SJSA1 (cell line): ENCODE data around the gene DDX19B. TPM values are rescaled to one million over a fixed set of nuclear protein-coding genes. Genes with fewer than 3 reads are reported as not detected.
"Not testable (repeated sequence)": the region's sequence is repeated elsewhere in the genome, so short reads cannot be mapped to it uniquely, and the experiment has no call there.

ENCODE experiments used
- DNase-seq, 2 experiments: peaks; one replicate each; pipeline ENCODE4 v3.0.0-alpha.2; 2015 to 2020; ENCODE audit warnings: low spot score in 2 of 2, low read depth in 1 of 2
- H3K27ac ChIP-seq: fragments of 250-450 bp; sonication (Bioruptor Pico); 2 replicates; pipeline ENCODE4 v1.5.1; 2020; ENCODE audit warnings: mild to moderate bottlenecking, moderate library complexity
- H3K27me3 ChIP-seq: fragments of 250-450 bp; sonication (Bioruptor Pico); replicated peaks from 2 replicates; pipeline ENCODE4 v1.5.1; 2020; ENCODE audit warnings: mild to moderate bottlenecking, moderate library complexity
- H3K36me3 ChIP-seq: fragments of 250-450 bp; sonication (Bioruptor Pico); 2 replicates; pipeline ENCODE4 v1.5.1; 2020; ENCODE audit warnings: mild to moderate bottlenecking
- H3K4me1 ChIP-seq: fragments of 250-450 bp; sonication (Bioruptor Pico); replicated peaks from 2 replicates; pipeline ENCODE4 v1.6.1; 2021; ENCODE audit warnings: mild to moderate bottlenecking
- H3K4me3 ChIP-seq: fragments of 250-450 bp; sonication (Bioruptor Pico); 2 replicates; pipeline ENCODE4 v1.5.1; 2020; ENCODE audit warnings: mild to moderate bottlenecking
- H3K9me3 ChIP-seq: fragments of 250-450 bp; sonication (Bioruptor Pico); replicated peaks from 2 replicates; pipeline ENCODE4 v1.5.1; 2020; ENCODE audit warnings: mild to moderate bottlenecking
- total RNA-seq: library from RNA; depleted of rRNA; stranded (reverse); fragments of >200 nt; shearing (Covaris generic); gene quantifications from 2 replicates; pipeline ENCODE4 v1.2.3, GENCODE V29; 2014

DDX19B gene
- total RNA-seq, 1 experiment from 2014 or later, result 39.6 TPM

DNA sequence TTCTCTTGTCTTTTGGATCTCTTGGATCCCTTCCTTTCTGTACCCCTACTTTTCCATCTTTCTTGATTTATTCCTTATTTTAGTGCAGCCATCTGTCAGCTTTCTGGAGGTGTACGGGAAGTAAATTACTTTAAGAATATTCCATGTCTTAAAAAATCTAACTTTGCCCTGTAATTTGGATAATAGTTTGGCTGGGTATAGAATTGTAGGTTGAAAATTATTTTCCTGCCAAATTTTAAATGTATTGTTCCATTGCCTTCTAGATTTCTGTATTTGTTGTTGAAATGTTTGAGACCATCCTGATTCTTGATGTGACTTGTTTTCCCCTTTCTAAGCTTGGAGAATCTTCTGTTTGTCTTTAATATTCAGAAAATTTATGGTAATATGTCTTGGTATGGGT, 2.1 kb downstream of the DDX19B start:
- DNase-seq, result no peak
- H3K4me3 ChIP-seq, result no peak overlapping the region
- peaks cover 24% of the 10 kb centered on the region for H3K36me3 ChIP-seq

DNA sequence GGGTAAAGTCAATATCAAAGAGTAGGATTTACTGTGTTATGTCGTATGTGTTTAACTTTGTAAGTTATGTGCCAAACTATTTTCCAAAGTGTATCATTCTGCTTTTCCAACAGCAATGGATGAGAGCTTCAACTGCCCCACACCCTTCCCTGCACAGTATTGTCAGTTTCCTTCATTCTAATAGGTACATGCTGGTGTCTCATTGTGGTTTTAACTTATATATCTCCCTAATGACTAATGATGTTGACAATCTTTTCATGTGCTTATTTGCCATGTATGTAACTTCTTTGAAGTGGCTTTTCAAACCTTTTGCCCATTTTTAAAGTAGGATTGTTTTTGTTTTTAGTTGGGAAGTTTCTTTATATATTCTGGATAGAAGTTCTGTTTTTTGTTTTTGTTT, 3.8 kb downstream of the DDX19B start:
- DNase-seq, result peak in 1 of 2 experiments; percentile 21
- peaks cover 9% of the 10 kb centered on the region for H3K4me1 ChIP-seq

More for the DNA sequence above, 2.1 kb downstream of the DDX19B start:
- Histone ChIP-seq H3K4me1 (peaks cover 9% of the 10 kb centered on the region), H3K27me3 (no peaks in the 10 kb centered on the region), H3K9me3 (peaks cover 6% of the 10 kb centered on the region), H3K27ac (no peak overlapping the region)

DNA sequence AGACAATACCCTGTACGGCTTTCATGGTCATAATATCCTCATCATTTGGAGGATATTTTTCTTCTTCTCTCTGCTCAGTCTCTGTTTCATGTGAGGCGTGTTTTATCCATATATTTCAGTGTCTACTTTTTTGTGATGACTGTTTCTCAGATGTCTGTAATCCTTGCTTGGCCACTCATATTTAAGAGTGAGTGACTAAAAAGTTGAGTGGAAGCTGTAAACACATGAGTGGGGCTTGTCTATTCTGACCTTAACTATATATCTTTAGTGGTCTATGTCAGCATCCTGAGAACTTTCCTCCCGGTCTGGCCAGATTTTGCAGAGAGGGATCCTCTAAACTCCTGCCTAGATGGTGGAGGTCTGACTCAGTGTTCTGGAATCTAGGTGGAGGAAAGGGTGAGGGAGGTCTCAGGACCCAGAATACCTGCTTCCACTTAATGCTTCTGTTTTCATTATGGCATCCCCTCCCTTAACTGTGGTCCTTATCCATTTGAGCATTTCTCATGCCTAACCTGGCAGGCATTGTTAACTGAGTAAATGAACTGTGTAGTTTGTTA, 6.0 kb downstream of the DDX19B start:
- Histone ChIP-seq H3K36me3 (peaks cover 22% of the 10 kb centered on the region), H3K9me3 (peaks cover 6% of the 10 kb centered on the region), H3K27me3 (no peaks in the 10 kb centered on the region), H3K4me3 (no peak overlapping the region), H3K4me1 (0 out of 2 replicates have a peak, but pooled peaks cover 4% of the 10 kb centered on the region), H3K27ac (no peak overlapping the region)
- no peak for DNase-seq

More for the DNA sequence above, 3.8 kb downstream of the DDX19B start:
- Histone ChIP-seq H3K27me3 (no peaks in the 10 kb centered on the region), H3K9me3 (peaks cover 6% of the 10 kb centered on the region), H3K27ac (no peak overlapping the region), H3K4me3 (no peak overlapping the region), H3K36me3 (peaks cover 25% of the 10 kb centered on the region)

DNA sequence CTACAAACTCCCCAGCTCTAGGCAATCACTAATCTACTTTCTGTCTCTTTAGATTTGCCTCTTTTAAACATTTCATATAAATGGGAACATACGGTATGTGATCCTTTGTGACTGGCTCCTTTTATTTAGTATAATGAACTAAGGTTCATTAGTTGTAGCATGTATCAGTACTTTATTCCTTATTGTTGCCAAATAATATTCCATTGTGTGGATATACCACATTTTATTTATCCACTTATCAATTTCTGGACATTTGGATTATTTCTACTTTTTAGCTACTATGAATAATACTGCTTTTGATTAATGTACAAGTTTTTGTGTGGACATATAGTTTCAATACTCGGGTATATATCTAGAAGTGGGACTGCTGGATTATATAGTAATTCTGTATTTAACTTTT, 7.9 kb downstream of the DDX19B start:
- Histone ChIP-seq H3K9me3 (no peaks in the 10 kb centered on the region), H3K36me3 (peaks cover 7% of the 10 kb centered on the region; the same call in 1 of the 2 replicates), H3K27me3 (no peaks in the 10 kb centered on the region), H3K4me1 (0 out of 2 replicates have a peak, but pooled peaks cover 4% of the 10 kb centered on the region), H3K27ac (no peak overlapping the region), H3K4me3 (no peak overlapping the region)
- no peak for DNase-seq

DNA sequence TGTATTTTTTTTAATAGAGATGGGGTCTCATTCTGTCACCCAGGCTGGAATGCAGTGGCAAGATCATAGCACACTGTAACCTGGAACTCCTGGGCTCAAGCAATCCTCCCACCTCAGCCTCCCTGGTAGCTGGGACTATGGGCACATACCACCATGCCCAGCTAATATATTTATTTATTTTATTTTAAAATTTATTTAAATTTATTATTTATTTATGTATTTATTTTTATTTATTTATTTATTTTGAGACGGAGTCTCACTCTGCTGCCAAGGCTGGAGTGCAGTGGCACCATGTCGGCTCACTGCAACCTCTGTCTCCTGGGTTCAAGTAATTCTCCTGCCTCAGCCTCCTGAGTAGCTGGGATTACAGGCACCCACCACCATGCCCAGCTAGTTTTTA, 8.7 kb downstream of the DDX19B start:
- not testable (repeated sequence) for H3K4me3 ChIP-seq, H3K9me3 ChIP-seq, H3K4me1 ChIP-seq, H3K27ac ChIP-seq, H3K36me3 ChIP-seq, H3K27me3 ChIP-seq, DNase-seq

DNA sequence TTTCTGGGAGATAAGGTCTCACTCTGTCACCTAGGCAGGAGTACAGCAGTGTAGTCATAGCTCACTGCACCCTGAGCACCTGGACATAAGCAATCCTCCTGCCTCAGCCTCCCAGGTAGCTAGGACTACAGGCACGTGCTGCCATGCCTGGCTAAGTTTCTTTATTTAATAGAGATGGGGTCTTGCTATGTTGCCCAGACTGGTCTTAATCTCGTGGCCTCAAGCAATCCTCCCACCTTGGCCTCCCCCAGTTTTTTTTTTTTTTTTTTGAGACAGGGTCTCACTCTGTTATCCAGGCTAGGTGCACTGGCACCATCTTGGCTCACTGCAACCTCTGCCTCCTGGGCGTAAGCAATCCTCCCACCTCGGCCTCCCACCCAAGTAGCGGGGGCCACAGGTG, 21.1 kb downstream of the DDX19B start:
- Histone ChIP-seq H3K4me1 (no peaks in the 10 kb centered on the region), H3K4me3 (no peak overlapping the region), H3K27ac (no peak overlapping the region), H3K27me3 (no peaks in the 10 kb centered on the region), H3K9me3 (no peaks in the 10 kb centered on the region), H3K36me3 (peaks cover 40% of the 10 kb centered on the region)
- no peak for DNase-seq

DNA sequence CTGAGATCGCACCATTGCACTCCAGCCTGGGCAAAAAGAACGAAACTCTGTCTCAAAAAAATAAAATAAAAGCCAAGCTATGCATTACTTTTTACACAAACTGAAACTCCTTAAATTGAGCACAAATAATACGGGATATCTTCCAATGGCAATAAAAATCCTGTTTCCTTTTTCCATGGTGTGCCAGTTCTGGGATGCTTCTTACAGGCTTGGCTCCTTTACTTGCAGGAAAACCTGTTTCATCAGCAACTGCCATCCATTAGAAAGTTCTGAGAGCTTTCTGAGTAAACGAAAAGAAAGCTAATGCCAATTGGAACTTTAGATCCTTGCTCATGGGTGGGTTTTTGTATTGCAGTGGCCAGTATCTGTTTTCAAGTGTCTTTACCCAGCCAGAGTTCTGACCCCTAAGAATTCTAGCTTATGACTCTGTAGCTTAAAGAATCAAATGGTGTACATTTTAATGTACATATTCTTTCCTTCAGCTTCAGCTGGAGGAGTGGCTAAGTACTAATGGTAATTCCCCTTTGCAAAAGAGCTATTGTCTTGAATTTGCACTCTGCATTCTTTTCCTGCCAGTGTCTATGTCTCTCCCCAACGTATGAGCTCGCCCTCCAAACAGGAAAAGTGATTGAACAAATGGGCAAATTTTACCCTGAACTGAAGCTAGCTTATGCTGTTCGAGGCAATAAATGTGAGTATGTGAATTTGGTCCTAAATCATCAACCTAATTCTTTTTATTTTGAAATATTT, 26.2 kb downstream of the DDX19B start:
- H3K36me3 ChIP-seq, result peaks cover 34% of the 10 kb centered on the region
- H3K4me3 ChIP-seq, result no peak overlapping the region
- H3K27ac ChIP-seq, result no peak overlapping the region
- H3K9me3 ChIP-seq, result no peaks in the 10 kb centered on the region
- no peaks in the 10 kb centered on the region for H3K4me1 ChIP-seq
- H3K27me3 ChIP-seq, result no peaks in the 10 kb centered on the region
- DNase-seq, result no peak

DNA sequence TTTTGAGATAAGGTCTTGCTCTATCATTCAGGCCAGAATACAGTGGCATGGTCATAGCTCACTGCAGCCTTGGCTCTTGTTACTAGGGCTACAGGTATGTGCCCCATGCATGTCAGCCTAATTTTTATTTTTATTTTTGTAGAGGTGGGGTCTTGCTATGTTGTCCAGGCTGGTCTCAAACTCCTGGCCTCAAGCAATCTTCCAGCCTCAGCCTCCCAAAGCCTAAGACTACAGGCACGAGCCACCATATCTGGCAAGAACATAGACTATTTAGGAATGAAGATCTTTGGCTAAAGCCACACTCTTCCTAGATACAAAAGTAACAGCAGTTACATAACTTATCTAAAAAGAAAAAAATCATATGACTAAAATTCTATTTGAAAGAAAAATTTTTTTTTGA, 32.1 kb downstream of the DDX19B start:
- H3K9me3 ChIP-seq, result no peaks in the 10 kb centered on the region
- H3K4me1 ChIP-seq, result no peaks in the 10 kb centered on the region

DNA sequence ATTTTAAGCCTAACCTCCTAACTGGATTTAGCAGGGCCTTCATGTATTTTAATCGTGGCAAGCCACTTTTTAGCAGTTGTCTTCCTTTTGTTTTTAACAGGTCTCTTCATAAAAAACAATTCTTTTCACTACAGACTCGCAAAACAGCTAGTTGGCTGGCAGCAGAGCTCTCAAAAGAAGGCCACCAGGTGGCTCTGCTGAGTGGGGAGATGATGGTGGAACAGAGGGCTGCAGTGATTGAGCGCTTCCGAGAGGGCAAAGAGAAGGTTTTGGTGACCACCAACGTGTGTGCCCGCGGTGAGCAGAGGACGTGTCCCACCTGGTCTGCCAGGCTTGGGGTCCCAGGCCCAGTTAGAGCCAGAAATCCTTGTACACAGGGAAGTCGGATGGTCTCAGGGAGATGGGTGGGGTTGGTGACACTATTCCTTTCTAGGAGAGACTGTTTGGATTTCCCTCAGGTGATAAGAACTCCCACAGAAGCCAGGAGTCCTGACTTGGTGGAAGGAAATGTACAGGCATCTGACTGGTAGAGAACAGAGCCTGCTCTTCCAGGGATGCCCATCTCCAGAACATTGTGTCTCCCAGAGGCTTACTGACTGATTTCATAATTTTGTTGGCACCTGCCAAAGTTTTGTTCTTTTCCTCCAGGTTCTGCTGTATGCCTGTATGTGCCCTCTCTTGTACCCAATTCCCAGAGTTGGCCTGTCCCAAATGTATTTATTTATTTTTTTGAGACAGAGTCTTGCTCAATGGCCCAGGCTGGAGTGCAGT, 32.8 kb downstream of the DDX19B start:
- no peaks in the 10 kb centered on the region for H3K9me3 ChIP-seq
- H3K27me3 ChIP-seq, result no peaks in the 10 kb centered on the region
- H3K36me3 ChIP-seq, result peaks cover 58% of the 10 kb centered on the region
- no peak overlapping the region for H3K4me3 ChIP-seq
- DNase-seq, result peak in 1 of 2 experiments; percentile 23
- no peak overlapping the region for H3K27ac ChIP-seq
- no peaks in the 10 kb centered on the region for H3K4me1 ChIP-seq

More for the DNA sequence above, 32.1 kb downstream of the DDX19B start:
- no peak overlapping the region for H3K4me3 ChIP-seq
- peaks cover 57% of the 10 kb centered on the region for H3K36me3 ChIP-seq
- H3K27ac ChIP-seq, result no peak overlapping the region
- no peak for DNase-seq
- no peaks in the 10 kb centered on the region for H3K27me3 ChIP-seq

DNA sequence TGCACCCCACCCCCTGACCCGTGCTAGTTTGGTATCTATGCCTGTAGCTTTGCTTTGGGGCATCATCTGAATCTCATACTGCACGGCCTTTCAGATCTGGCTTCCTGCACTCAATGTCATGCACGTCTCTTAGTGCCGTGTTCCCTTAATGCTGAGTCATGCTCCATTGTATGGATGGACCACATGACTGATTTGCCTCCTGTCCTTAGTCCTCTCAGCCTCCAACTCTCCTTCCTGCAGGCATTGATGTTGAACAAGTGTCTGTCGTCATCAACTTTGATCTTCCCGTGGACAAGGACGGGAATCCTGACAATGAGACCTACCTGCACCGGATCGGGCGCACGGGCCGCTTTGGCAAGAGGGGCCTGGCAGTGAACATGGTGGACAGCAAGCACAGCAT, 33.7 kb downstream of the DDX19B start:
- H3K27me3 ChIP-seq, H3K27ac ChIP-seq, H3K9me3 ChIP-seq, DNase-seq, H3K4me3 ChIP-seq, H3K4me1 ChIP-seq: not testable (repeated sequence)
- peaks cover 52% of the 10 kb centered on the region for H3K36me3 ChIP-seq

DNA sequence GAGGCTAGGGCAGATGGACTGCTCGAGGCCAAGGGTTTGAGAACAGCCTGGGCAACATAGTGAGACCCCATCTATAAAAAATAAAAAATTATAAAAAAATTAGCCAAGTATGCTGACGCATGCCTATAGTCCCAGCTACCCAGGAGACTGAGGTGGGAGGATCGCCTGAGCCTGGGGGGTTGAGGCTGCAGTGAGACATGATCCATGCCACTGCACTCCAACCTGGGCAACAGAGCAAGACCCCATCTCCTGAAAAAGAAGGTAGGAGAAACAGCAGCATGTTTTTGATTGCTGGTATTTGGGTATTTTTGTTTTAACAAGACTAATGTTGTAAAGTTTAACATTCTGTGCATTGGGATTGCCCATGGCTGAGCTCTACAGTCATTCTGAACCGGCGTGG, 38.8 kb downstream of the DDX19B start:
- Histone ChIP-seq H3K27me3 (no peaks in the 10 kb centered on the region), H3K9me3 (no peaks in the 10 kb centered on the region), H3K4me1 (no peaks in the 10 kb centered on the region), H3K4me3 (no peak overlapping the region), H3K27ac (no peak overlapping the region), H3K36me3 (peaks cover 42% of the 10 kb centered on the region)
- DNase-seq, result no peak

DNA sequence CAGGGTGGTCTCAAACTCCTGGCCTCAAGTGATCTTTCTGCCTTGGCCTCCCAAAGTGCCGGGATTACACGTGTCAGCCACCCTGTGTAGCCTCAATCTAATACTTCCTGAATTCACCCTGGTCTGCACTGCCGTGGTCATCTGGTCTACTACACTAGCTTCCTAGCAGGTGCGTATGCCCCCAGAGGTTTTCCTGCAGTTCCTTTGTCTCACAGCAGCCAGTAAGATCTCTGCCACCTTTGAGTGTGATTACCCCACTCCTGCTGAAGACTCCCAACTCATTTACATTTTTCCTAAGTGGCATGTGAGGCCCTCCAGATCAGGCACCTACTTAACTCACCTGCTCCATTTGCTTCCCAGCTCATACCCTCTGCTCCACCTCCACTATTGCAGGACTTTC, 42.6 kb downstream of the DDX19B start:
- peaks cover 12% of the 10 kb centered on the region; the same call in 1 of the 2 replicates for H3K36me3 ChIP-seq
- H3K27me3 ChIP-seq, result no peaks in the 10 kb centered on the region
- no peaks in the 10 kb centered on the region for H3K9me3 ChIP-seq
- no peak overlapping the region for H3K27ac ChIP-seq
- no peak overlapping the region for H3K4me3 ChIP-seq
- H3K4me1 ChIP-seq, result peaks cover 4% of the 10 kb centered on the region; the same call in 1 of the 2 replicates
- DNase-seq, result no peak

DNA sequence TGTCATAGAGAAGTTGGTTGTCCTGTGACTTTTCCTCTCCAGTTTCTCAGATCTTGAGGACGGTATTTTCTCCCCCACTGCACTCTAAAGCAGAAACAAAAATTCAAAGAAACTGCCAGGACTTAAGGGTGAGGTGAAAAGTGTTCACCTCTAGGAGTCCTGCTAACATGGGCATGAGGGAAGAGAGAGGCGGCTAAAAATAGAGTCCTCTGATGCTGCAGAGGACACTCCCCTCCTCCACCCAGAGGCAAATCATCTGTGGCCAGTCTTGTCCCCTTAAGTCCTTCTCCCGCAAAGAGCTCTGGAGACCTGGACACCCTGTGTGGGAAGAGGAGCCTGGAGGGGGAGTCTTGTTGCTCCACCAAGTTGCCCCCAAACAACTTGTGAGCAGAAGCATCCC, 43.0 kb downstream of the DDX19B start:
- no peak overlapping the region for H3K27ac ChIP-seq
- no peak for DNase-seq
- H3K4me3 ChIP-seq, result no peak overlapping the region
- no peaks in the 10 kb centered on the region for H3K27me3 ChIP-seq
- peaks cover 16% of the 10 kb centered on the region for H3K36me3 ChIP-seq
- H3K9me3 ChIP-seq, result no peaks in the 10 kb centered on the region
- peaks cover 4% of the 10 kb centered on the region; the same call in 1 of the 2 replicates for H3K4me1 ChIP-seq

DNA sequence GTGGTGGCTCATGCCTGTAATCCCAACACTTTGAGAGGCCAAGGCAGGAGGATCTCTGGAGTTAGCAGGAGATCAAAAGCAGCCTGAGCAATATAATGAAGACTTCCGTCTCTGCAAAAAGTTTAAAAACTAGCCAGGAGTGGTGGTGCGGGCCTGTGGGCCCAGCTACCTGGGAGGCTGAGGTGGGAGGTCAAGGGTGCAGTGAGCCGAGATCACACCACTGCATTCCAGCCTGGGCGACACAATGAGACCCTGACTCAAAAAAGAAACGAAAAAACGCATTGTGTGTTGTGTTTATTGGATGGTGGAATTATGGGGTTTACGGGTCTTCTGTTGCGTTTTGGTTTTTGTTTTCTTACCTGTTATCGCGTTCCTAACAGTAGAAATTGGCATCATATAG, 46.9 kb downstream of the DDX19B start:
- Histone ChIP-seq H3K4me3 (peak overlapping the region; percentile 79), H3K27ac (peak overlapping the region; percentile 91), H3K27me3 (no peaks in the 10 kb centered on the region), H3K9me3 (no peaks in the 10 kb centered on the region), H3K36me3 (peaks cover 34% of the 10 kb centered on the region), H3K4me1 (peaks cover 14% of the 10 kb centered on the region)
- no peak for DNase-seq
